ENCODE results near the gene MAST2. TPM values are rescaled to one million over a fixed set of nuclear protein-coding genes. Genes with fewer than 3 reads are reported as not detected.

Gene MAST2
- total RNA-seq, 1 experiment from 2014 or later, result 41.9 TPM

GRCh38 chr1:45848714-45849113, 45.3 kb downstream of the MAST2 start (continued):
- no peak for TF ChIP-seq REST (IDR thresholded peaks at IDR 0.05; ENCODE audit: low read depth)
- TF ChIP-seq YY1 (IDR thresholded peaks at IDR 0.05; ENCODE audit: extremely low read depth, insufficient replicate concordance, low read depth, low read length), result no peak
- TF ChIP-seq SRF (IDR thresholded peaks at IDR 0.05; ENCODE audit: low read depth), result no peak

- ChIA-PET RAD21 (ENCODE audit: low non-redundant PET in 1 of 2, low total read pairs in 2 of 2, uncharacterized antibody in 2 of 2, unreplicated experiment in 2 of 2) (no interaction called here), POLR2A (no interaction called here), CTCF (no interaction called here)
- Histone ChIP-seq H3K27me3 (ENCODE audit: insufficient read depth, low read length) (no peaks in the 10 kb centered on the region), H3K36me3 (ENCODE audit: control insufficient read depth in 1 of 2, insufficient read depth in 2 of 2, low read length in 2 of 2) (no peaks in the 10 kb centered on the region), H3K9me2 (ENCODE audit: insufficient read depth) (no peaks in the 10 kb centered on the region), H3K4me2 (ENCODE audit: low read length) (no peak overlapping the region), H3K9ac (ENCODE audit: low read length) (no peak overlapping the region), H3K4me1 (ENCODE audit: control insufficient read depth in 1 of 2, insufficient read depth in 2 of 2, low read length in 2 of 2) (no peaks in the 10 kb centered on the region), H3K9me3 (ENCODE audit: control insufficient read depth in 1 of 2, insufficient read depth in 1 of 2, low read depth in 1 of 2, low read length in 2 of 2) (no peaks in the 10 kb centered on the region), H2AFZ (ENCODE audit: low read depth, low read length, poor library complexity, severe bottlenecking) (no peak overlapping the region), H4K20me1 (ENCODE audit: insufficient read depth) (no peaks in the 10 kb centered on the region), H3K4me3 (replicated peaks in 1 of 2; ENCODE audit: low read depth in 1 of 2, low read length in 2 of 2) (no peak overlapping the region), H3K79me2 (ENCODE audit: insufficient read depth, low read length) (peaks cover 53% of the 10 kb centered on the region), H3K27ac (ENCODE audit: low read depth, low read length) (no peak overlapping the region)
- BruUV-seq (replicated peaks), result no TSS peak
- ATAC-seq (no peak), DNase-seq (ENCODE audit: low read depth, low spot score) (no peak)
- TF ChIP-seq ATF3 (IDR thresholded peaks at IDR 0.05) (no peak), EZH2 (IDR thresholded peaks at IDR 0.05) (no peak), TCF7L2 (IDR thresholded peaks at IDR 0.05; ENCODE audit: borderline replicate concordance, extremely low read depth, insufficient read depth, insufficient read length) (no peak)
- intact Hi-C loops (cut with micrococcal nuclease), result no loop called here
These were observed 46.6 kb downstream of the MAST2 start for GRCh38 chr1:45850017-45850416.
